ENCODE results near the gene GGACT.

The GGACT gene

DNA sequence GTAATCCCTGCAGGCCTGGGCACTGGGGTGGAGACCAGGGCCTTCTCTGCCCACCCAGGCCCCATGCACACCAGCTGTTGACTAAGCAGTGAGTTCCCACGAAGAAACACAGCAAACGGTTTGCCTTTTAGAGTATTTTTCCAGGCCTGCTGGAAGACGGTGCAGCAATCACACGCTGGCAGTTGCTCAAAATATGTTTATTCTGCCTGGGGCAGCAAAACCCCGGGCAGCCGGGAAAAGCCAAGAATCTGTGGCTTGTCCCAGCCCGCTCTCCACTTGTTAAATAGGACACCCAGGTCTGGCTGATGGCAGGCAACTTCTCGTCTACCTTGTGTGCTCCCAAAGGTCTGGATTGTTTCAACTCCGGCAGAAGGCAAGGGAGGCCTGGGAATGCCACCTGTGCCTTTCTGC lies 40.8 kb downstream of the GGACT start:
- no peak for DNase-seq (ENCODE audit: low read depth in 2 of 2)

DNA sequence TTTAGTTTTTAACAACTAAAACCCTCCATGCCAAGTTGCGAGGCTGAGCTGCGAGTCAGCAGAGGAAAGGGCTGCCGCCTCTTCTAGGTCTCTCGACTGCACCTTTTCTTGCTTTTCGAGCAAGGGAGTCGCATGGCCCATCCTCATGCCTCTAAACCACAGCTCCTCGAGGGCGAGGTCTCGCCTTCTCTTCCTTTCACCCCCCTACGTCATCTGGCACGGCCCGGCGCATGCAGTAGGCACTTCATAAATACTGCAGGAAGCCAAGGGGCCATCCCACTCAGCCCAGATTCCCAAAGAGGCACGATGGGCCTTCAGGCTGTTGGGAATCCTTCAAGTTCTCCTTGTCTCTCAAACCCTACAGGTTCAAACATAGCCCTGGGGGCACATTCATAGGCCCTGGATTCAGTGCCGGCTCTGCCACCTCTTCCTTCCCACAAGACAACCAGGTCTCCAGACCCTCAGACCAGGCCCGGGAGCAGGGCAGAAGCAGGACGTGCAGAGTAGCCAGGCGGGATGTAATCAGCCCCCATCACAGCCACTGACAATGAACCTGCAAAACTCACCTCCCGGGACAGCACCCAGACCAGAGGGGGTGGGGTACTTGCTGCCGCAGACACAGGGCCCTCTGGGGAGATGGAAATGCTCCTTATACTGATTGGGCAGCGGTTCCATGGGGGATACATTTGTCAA lies 41.7 kb downstream of the GGACT start:
- DNase-seq (ENCODE audit: low read depth in 2 of 2): no peak

DNA sequence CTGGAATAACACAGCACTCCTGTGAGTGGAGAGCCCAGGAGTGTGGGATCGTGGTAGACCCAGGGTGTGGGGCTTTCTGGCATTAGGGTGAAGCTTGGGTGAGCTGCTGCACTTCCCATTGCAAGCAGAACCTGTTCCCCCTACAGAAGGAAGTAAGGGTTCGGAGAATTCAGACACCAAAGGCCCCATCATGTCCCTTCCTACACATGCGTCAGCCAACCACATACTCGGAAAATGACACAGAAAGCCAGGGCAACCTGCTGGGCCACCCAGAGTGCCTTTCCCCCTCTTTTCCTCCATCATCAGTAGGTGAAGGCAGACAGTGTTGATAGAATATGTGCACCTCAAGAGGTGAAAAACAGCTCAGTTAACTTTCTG lies 42.9 kb downstream of the GGACT start:
- no peak for DNase-seq (ENCODE audit: low read depth in 2 of 2)

DNA sequence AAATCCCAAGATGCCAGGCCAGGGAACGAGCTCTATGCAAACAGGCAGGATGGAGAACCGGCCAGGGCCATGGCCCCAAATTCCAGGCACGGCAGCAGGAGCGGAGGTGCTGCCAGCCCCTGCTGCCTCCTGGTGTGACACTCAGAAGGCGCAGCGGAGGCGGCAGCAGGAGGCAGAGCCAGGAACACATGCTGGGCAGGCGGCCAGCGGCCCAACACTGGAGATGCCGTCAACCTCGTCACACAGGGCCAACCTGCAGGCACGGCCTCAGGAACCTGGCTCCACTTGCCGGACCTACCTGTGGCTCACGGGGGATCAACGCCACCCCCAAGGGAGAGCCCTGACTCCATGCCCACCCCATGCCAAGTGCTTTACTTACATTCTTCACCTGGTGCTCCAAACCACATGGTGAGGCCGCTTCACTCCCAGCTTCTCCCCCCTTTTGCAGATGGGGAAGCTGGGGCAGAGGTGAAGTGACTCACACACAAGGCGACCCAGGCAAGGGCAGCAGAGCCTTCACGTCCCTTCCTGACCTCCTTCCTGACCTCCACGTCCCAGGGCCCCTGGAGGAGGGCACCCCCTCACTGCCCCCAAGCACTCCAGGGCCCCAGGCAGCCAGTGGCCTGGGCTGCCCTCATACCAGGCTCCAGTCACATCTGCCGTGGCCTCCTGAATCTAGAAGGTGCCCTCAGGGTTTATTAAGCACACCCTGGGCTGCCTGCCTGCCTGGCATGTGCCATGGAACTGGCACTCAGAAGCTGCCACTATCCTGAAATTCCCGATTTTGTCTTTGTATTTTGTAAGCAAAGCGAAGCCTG lies 43.5 kb downstream of the GGACT start:
- DNase-seq (ENCODE audit: low read depth in 2 of 2): no peak

DNA sequence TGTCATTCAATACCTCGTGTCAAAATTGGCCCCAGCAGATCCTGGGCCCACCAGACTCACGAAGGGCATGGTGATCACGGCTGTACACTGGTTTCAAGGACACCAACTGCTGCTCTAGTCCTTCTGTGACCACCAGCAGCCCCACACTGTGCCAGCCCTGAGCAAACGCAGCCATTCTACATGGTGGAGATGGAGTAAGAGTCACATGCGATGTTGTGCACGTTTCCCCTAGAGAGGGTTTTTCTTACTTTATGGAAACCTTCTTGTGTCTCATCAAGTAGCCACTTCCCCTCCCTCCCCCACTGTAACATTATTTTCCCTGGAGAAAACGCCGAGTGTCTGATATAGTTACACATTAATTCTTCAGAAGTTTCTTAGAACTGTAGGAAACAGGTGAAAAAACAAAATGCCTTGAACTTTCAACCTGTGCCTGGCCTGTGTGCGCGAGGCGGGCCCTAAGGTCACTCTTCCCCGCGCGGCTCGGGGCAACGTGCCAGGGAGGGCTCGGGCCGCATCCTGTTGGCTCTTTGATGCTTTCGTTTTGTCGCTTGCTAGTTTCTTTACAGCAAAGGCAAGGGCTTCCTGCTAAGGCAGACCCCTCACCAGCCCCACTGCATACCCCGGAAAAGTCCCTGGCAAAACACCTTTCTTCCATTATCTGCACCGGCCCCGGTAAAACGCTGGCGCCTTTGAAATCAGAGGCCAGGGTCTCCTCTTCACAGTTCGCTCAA lies 44.6 kb downstream of the GGACT start:
- no peak for DNase-seq (ENCODE audit: low read depth in 2 of 2)

DNA sequence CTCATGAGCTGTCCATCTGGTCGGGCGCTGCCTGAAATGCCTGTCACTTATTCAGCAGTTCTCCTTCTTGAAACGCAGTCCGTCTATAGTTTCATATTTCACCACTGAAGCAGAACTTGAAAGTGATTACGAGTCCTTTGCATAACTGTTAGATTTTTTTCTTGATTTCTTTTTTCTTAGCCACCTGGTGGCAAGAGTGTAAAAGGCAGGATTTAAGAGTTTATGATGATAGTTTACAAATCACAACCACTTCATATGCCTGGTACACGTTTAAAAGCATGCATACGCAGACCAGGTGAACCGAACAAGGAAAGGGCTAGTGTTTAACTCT lies 45.8 kb downstream of the GGACT start:
- DNase-seq (ENCODE audit: low read depth in 2 of 2): no peak

DNA sequence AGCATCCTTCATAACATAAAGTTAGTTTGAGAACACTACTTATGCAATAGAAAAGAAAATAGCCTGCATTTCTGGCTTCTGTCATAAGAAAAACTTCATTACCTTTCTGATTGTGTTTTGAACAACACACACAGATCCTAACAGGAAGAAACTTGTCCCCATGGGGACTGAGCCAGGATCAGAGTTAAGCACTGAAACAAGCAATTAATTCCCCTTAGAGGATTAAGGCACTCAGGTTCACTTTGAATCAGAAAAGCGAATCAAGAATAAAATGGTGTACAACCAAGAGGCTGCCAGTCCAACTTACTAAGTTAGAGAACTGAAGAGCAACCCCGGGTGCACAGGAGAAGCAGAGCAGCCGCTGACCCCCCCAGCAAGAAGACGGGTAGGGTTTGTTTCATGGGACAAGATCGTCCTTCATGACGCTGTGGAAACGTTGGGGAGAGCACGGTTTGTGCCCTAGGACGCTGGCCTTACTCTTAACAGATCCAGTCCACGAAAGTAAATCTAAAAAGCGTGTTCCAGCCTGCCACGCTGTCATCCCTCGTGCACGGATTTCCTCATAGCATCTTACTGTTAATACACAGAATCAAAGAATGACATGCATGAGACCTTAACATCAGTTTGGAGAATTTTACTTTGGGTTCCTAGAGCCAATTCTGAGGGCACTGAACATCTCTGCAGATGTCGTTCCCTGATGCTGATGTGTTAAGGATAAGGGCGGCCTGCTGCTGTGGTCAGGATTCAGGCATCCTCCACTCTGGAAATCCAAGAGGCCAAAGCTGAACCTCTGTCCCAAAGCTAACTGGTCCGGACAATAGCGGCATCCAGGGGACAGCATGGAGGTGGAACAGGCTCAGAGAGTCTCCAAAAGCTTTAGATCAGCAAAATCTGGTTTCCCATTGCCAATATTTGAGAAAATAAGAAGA lies 46.4 kb downstream of the GGACT start:
- DNase-seq (ENCODE audit: low read depth in 2 of 2): no peak

DNA sequence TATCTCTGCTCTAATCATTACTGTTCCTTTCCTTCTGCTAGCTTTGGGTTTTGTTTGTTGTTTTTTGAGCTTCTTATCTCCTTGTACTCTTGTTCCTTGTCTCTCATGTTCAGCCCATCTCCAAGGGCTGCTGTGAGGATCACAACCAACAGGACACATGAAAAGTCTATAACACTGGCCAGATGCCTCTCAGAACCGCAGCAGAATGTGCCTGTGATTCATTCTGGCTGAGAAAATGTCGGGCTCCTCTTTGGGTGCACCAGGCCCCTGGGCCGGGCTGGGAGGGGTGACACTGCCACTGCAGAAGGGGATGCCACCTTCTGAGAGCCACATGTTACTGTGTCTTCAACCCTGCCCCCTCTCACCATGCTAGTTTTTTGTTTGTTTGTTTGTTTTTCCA lies 48.0 kb downstream of the GGACT start:
- DNase-seq (ENCODE audit: low read depth in 2 of 2): no peak

DNA sequence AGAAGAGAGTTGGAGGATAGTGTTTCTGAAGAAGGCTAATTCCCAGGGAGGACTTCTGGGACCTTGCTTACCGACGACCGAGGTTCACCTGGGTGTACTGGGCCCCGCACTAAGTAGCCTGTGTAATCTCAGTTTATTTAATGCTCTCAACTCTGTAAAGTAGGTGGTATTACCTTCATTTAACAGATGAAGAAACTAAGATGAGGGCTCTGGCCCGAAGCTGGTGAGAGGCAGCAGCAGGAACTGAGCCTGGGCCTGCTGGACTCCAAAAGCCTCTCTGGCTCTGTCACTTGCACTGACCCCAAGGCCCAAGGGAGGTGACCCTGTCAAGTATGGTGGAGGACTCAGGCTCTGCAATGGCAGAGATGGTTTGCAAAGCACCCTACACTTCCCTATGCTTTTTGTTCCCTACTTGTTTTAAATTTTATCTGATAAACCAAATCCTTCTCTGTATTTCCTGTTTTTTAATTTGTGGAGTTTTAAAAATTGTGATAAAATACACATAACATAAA lies 50.6 kb downstream of the GGACT start:
- no peak for DNase-seq (ENCODE audit: low read depth in 2 of 2)

DNA sequence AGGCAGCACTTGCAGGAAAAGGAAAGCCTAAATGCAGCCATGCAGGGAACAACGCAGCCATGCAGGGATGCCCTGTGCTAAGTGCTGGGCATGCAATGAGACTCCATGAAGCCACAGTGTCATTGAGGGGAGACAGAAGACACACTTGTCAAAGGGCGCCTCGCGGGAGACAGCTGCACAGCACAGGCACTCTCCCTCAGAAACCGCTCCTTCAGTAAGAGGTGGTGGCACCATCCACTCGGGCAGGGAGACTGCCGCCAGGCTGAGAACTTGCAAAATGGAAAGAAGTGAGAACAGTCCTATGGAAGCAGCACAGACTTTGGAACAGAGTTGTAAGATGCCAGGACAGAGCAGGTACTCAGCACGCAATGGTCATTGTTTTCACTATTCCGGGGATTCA lies 51.1 kb downstream of the GGACT start:
- DNase-seq (ENCODE audit: low read depth in 2 of 2): no peak

DNA sequence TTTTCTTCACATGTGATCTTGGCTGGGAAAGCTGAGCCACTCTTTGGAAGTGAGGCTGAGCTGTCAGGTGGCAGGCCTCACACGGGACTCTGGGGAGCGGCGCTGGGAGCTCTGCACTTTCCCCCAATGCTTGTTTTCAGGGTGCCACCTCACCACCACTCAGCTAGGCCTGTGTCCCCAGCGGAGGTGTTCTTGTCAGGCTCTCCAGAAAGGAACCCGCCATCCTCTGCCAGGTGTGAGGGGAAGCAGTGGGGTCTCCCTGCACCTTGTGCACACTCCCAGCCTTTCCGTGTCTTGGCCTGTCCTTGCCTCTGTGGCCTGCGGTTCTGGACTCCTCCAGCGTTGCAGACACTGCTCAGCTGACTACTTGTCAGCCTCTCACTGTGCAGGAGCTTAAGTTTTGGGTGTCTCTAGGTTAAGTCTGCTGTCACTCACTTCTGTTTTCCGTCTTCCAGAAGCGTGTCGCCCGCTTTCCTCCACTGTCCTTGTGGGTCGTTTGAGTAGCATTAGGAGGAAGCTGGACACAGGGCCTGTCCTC lies 51.9 kb downstream of the GGACT start:
- no peak for DNase-seq (ENCODE audit: low read depth in 2 of 2)

DNA sequence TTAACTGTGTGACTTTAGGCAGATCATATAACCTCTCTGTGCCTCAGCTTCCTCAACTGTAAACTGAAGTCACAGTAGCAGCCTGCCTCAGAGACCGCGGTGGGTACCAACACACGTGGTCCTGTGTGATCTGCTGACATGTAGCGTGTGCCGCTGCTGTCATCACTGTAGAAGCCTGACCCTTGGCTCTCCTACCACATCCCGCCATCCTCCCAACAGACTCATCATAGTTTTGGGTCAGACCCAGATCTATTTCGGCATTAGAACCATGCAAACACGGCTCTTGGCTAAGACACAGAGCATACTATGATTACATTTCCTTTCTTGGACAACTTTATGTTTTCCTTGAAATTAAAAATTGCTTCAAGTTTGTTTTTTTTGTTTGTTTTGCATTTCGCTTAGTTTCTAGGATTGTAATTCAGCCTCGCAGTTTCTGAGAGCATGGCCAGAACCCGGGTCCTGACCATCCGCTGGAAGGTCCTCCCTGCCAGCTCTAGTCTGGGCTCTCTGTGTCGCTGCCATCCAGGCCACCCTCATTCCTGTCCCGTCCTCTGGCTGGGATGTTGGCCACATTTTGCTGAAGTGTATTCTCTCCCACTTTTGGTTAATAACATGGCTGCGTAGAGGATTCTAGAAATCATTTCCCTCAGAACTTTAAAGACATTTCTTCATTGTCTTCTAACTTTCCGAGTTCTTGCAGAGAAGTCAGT lies 53.0 kb downstream of the GGACT start:
- no peak for DNase-seq (ENCODE audit: low read depth in 2 of 2)

DNA sequence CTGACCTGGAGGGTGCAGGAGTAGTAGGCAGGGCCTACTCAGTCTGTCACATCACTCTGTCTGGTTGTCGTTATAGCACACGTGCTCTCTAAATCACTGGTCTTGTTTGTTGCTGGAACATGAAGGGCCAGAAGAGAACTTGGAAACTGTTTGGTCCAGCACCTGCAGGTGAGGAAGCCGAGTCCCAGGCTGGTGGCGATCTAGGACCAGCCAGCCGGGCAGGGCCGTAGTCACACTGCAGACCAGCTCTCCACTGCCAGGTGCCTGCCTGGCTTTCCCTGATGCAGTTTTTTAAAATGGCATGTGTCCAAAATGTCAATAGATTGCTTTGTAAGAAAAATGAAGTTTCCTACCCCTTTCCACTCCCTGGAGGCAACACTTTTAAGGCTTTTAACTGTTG lies 53.7 kb downstream of the GGACT start:
- DNase-seq (ENCODE audit: low read depth in 2 of 2): no peak

DNA sequence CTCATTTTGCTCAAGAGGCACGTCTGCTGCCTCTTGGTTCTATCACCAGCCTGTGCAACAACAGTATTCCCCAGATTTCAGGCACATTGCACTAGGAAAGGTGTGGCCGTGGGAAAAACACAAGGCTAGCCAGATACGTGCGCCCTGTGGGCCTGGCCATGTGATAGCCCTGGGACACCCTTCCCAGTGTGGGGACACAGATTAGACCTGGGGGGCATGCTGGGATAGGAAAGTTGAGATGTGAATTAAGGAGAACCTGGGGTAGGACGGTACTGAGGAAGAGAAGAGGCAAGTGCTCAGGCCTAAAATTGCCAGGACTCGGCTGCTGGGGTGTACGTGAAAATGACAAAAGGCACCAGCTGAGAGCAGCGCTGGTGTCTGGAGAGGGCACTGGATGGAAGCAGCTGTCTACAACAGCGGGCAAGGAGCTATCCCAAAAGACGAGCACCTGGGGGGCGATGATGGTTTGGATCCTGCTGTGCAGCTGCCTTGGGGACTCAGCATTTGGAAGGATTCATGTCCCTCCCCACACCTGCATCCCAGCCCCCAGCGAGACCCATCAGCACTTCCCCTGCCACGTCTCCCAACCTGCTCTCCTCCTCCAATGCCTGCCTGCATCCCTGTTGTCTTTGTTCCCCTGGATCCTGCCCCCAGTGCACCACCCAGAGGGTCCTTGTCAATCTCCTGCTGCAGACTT lies 54.3 kb downstream of the GGACT start:
- DNase-seq (ENCODE audit: low read depth in 2 of 2): no peak

DNA sequence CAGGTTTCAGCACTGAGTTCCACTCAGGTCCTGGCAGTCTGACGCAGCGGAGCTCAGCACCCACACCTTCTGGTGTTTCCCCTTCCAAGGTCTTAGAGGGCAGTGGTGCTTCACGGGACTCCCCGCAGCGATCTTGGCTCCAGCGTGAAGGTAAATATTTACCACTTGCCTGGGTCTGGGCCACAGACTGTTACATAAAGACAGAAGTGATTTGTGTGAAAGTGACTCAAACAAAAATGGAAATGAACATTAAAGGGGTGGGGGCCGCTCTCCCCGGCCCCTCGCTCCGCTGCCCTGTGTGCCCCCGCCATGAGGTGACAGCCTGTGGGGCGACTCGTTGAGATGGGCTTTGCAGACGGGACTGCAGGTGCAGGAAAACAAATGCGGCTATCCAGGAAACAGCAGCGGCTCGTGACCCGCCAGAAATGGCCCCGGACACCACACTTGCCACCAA lies 55.0 kb downstream of the GGACT start:
- no peak for DNase-seq (ENCODE audit: low read depth in 2 of 2)

DNA sequence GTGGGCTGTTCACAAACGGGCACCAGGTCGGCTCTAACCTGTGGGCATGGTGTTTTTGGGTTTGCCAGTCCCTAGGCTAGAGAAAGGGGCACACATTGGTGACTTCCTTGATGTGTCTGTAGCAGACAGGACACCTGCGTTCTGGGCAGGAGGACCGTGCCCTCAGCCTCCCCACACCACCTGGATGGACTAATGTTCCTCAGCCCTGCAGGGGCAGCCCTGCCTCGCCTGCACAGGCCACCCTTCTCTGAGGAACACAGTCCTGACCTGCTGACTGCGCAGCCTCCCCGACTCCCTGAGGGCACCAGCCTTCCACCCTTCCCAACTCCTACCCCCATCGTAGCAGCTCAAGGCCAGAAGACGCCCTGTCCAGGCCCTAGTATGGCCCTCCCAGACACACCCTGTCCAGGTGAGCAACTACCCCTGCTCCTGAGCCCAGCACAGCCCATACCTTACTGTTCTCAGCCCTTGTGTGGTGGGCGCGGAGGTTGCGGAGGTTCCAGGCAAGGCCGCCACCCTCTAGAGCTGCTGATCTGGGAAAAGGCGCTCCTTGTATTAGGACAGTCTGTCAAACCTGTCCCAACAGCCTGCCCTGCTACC lies 55.7 kb downstream of the GGACT start:
- DNase-seq (ENCODE audit: low read depth in 2 of 2): no peak

DNA sequence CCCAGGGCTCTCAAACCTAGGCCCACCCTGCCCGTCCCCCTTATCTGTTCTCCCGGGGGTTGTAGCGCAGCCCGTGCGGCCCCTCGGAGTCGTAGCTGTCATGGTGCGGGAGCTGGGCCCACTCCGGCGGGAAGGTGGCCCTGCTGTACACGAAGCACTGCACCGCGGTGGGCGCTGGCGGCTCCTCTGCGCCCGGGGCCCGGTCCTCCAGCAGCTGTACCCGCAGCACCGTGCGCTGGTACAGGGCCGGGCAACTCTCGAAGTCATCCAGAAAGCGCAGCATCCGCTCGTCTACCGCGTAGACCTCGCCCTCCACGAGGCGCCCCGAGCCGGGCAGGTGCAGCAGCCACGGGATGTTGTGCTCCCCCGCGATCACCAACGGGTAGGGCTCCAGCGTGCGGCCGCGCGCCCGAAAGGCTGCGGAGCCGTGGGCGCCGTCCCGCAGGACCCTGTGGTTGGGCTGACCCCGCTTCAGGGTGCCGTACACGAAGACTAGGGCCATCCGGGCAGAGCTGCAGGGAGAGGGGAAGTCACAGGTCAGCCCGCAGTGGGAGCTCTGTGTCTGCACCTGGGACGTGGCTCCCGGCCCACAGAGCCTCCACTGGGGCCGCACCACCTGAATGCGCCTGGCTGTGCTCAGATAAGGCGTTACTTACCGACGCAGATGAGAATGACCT lies 56.4 kb downstream of the GGACT start:
- DNase-seq (ENCODE audit: low read depth in 2 of 2): no peak

DNA sequence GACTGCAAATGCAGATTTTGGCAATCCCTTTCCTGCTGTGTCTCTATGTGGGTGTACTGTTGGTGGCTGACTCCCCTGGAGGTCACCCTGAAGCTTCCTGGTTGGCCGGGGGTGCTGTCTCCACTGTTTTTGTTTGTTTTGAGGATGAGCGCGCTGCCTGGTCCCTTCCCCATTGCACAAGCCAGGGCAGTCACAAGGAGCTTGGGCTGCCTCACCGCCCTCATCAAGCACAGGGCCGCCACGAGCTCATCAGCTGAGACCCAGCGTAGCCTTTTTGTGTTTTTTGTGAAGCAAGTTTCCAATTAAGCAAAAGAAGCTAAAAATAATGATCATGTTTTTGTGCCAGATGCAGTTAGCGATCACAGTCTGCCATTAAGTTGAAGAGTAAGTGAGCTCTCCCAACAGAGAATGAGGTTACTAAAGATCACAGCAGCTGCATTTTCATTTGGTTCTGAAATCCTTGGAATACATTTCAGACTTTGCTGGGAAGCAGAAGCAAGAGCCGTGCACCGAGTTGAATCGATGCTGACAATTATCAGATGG lies 57.8 kb downstream of the GGACT start:
- no peak for DNase-seq (ENCODE audit: low read depth in 2 of 2)
